Prostate gland (tissue), 2 donors: ENCODE measurements around the gene RIPOR3. TPM values are rescaled to one million over a fixed set of nuclear protein-coding genes. Genes with fewer than 3 reads are reported as not detected.

Source experiments
- DNase-seq: peaks from one replicate; pipeline ENCODE4 v3.0.0-alpha.2; 2019; ENCODE audit warnings: low spot score
- H3K27ac ChIP-seq, 2 donors: fragments of 200-600 bp; sonication (generic); 2 replicates each; pipeline ENCODE4 v1.5.1; 2017 to 2019
- H3K27me3 ChIP-seq: fragments of 200-600 bp; sonication (generic); replicated peaks from 2 replicates; pipeline ENCODE4 v1.5.1; 2019; ENCODE audit not compliant: insufficient read depth
- H3K36me3 ChIP-seq, 2 donors: fragments of 200-600 bp; sonication (generic); 1 replicate in 1 of 2; 2 replicates in 1 of 2; pipeline versions ENCODE4 v1.5.1 to v1.8.1; 2017 to 2019
- H3K4me1 ChIP-seq: fragments of 200-600 bp; sonication (generic); replicated peaks from 2 replicates; pipeline ENCODE4 v1.5.1; 2019
- H3K4me3 ChIP-seq, 2 donors: fragments of 200-600 bp; sonication (generic); 2 replicates each; pipeline ENCODE4 v1.5.1; 2017 to 2019
- H3K9me3 ChIP-seq: fragments of 200-600 bp; sonication (generic); 2 replicates; pipeline ENCODE4 v1.5.1; 2017
- CTCF ChIP-seq, 4 experiments: fragments of 200-600 bp in 2 of 4; fragments of 450-650 bp in 2 of 4; sonication (generic) in 2 of 4; IDR thresholded peaks; 1 replicate in 3 of 4; 2 replicates in 1 of 4; pipeline ENCODE4 v1.5.1; 2016 to 2019; ENCODE audit warnings: antibody characterized with exemption in 4 of 4, mild to moderate bottlenecking in 2 of 4, moderate library complexity in 2 of 4
- POLR2A ChIP-seq: fragments of 450-650 bp; IDR thresholded peaks from one replicate; pipeline ENCODE4 v1.6.1; 2016; ENCODE audit warnings: antibody characterized with exemption, mild to moderate bottlenecking
- POLR2AphosphoS5 ChIP-seq: sonication (generic); formaldehyde crosslinking; IDR thresholded peaks from one replicate; pipeline ENCODE4 v1.6.1; 2017; ENCODE audit warnings: antibody characterized with exemption
- WGBS: methylation state at CpG from one replicate; pipeline ENCODE4 v1.1.5; 2018; 5-methylcytosine and 5-hydroxymethylcytosine counted together
- intact Hi-C: fragments of 100-400 bp; cut with DNase I; formaldehyde crosslinking; loops from one replicate; pipeline ENCODE4 v1.14.2; 2022
- total RNA-seq, 2 donors: library from RNA; depleted of rRNA; stranded (reverse); fragments of >200 nt; gene quantifications; one replicate each; pipeline ENCODE4 v1.1.0, GENCODE V29; 2016

RIPOR3 gene
- total RNA-seq, 2 donors from 2014 or later, result 0.55 to 11.3 TPM

- H3K9me3 ChIP-seq, result no peaks in the 10 kb centered on the region
- H3K27me3 ChIP-seq, result no peaks in the 10 kb centered on the region
- H3K36me3 ChIP-seq, result no peaks in the 10 kb centered on the region
- H3K4me3 ChIP-seq, result no peak overlapping the region
- no peak for TF ChIP-seq POLR2AphosphoS5
- H3K27ac ChIP-seq, result no peak overlapping the region
- WGBS, result 88% methylated on average over 6 of the region's 6 CpGs
- DNase-seq, result no peak
- intact Hi-C loops, result no loop called here
- no peaks in the 10 kb centered on the region for H3K4me1 ChIP-seq
Measured at GRCh38 chr20:50615407-50615806, 75.9 kb downstream of the RIPOR3 start.

GRCh38 chr20:50613438-50614169, 77.7 kb downstream of the RIPOR3 start:
- Histone ChIP-seq H3K27me3 (no peaks in the 10 kb centered on the region), H3K9me3 (no peaks in the 10 kb centered on the region), H3K36me3 (no peaks in the 10 kb centered on the region), H3K4me1 (no peaks in the 10 kb centered on the region), H3K4me3 (no peak overlapping the region), H3K27ac (no peak overlapping the region)
- DNase-seq, result no peak
- 95% methylated on average over 15 of the region's 15 CpGs for WGBS
- intact Hi-C loops, result no loop called here
- no peak for TF ChIP-seq POLR2A

GRCh38 chr20:50611128-50611810, 80.1 kb downstream of the RIPOR3 start:
- Histone ChIP-seq H3K36me3 (no peaks in the 10 kb centered on the region), H3K4me1 (no peaks in the 10 kb centered on the region), H3K4me3 (no peak overlapping the region), H3K27me3 (no peaks in the 10 kb centered on the region), H3K9me3 (no peaks in the 10 kb centered on the region), H3K27ac (no peak overlapping the region)
- DNase-seq, result no peak
- intact Hi-C loops, result no loop called here
- TF ChIP-seq POLR2A (no peak), POLR2AphosphoS5 (no peak), CTCF (IDR thresholded peaks at IDR 0.05) (no peak)
- WGBS, result 75% methylated on average over 15 of the region's 15 CpGs

- WGBS, result 78% methylated on average over 4 of the region's 4 CpGs
- no peaks in the 10 kb centered on the region for H3K36me3 ChIP-seq
- H3K9me3 ChIP-seq, result no peaks in the 10 kb centered on the region
- no peak for DNase-seq
- no peaks in the 10 kb centered on the region for H3K27me3 ChIP-seq
- no peaks in the 10 kb centered on the region for H3K4me1 ChIP-seq
- intact Hi-C loops, result no loop called here
- TF ChIP-seq POLR2AphosphoS5 (no peak), POLR2A (no peak), CTCF (IDR thresholded peaks at IDR 0.05) (no peak)
- H3K4me3 ChIP-seq, result no peak overlapping the region
- no peak overlapping the region for H3K27ac ChIP-seq
Measured at GRCh38 chr20:50610212-50610718, 81.1 kb downstream of the RIPOR3 start.

- Histone ChIP-seq H3K36me3 (no peaks in the 10 kb centered on the region), H3K27ac (no peak overlapping the region), H3K4me1 (no peaks in the 10 kb centered on the region), H3K9me3 (no peaks in the 10 kb centered on the region), H3K4me3 (no peak overlapping the region), H3K27me3 (no peaks in the 10 kb centered on the region)
- TF ChIP-seq CTCF (IDR thresholded peaks at IDR 0.05) (no peak), POLR2A (no peak), POLR2AphosphoS5 (no peak)
- no peak for DNase-seq
- intact Hi-C loops, result no loop called here
- WGBS, result 91% methylated on average over 10 of the region's 28 CpGs
Measured at GRCh38 chr20:50609438-50609989, 81.8 kb downstream of the RIPOR3 start.
